ENCODE measurements around the gene RAET1G. TPM values are rescaled to one million over a fixed set of nuclear protein-coding genes. Genes with fewer than 3 reads are reported as not detected.

The RAET1G gene
- total and polyA plus RNA-seq, 5 donors from 2014 or later, result 0.76 TPM; not detected in 4

DNA sequence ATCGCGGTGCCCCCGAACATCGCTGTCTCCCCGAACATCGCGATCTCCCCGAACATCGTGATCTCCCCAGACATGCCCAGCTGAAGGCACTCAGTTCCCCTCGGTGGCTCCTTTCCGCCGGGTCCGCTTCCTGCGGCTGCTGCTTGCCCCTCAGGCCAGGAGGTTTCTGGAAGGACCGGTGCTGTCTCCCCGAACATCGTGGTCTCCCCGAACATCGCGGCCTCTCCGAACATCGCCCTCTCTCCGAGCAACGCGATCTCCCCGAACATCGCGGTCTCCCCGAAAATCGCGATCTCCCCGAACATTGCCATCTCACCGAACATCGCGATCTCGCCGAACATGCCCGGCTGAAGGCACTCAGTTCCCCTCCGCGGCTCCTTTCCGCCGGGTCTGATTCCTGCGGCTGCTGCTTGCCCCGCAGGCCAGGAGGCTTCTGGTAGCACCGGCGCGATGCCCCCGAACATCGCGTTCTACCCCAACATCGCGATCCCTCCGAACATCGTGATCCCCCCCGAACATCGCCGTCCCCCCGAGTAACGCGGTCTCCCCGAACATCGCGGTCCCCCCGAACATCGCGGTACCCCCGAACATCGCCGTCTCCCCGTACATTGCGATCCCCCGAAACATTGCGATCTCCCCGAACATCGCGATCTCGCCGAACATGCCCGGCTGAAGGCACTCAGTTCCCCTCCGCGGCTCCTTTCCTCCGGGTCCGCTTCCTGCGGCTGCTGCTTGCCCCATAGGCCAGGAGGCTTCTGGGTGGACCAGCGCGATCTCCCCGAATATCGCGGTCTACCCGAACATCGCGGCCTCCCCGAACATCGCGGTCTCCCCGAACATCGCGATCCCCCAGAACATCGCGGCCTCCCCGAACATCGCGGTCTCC, 41.6 kb upstream of the RAET1G start:
- H3K4me1 ChIP-seq (ENCODE audit: control insufficient read depth, insufficient read depth, low read length, poor library complexity, severe bottlenecking), result peaks cover 29% of the 10 kb centered on the region
- no peak for ATAC-seq (ENCODE audit: low read depth in 2 of 2)
- H3K4me1 Mint-ChIP-seq, result peaks cover 5 to 32% (median 12%) of the 10 kb centered on the region in 4 donors
- peak overlapping the region; percentile 79 to 95 (median 83) for H3K27ac Mint-ChIP-seq
- H3K9me3 ChIP-seq (ENCODE audit: control insufficient read depth in 2 of 2, low read length in 2 of 2), result no peaks in the 10 kb centered on the region
- peak overlapping the region; percentile 89 to 96 (median 92) for H3K4me3 Mint-ChIP-seq
- no peak overlapping the region for H3K27ac ChIP-seq (ENCODE audit: insufficient read depth, low read length, poor library complexity, severe bottlenecking)
- peaks cover 10% of the 10 kb centered on the region for H3K27me3 ChIP-seq (ENCODE audit: control insufficient read depth, insufficient read depth, low read length)
- no peaks in the 10 kb centered on the region for H3K36me3 Mint-ChIP-seq
- H3K36me3 ChIP-seq (ENCODE audit: control insufficient read depth, insufficient read depth, low read length), result no peaks in the 10 kb centered on the region
- peaks cover 83% of the 10 kb centered on the region for H3K27me3 Mint-ChIP-seq
- H3K9me3 Mint-ChIP-seq, result peaks cover 0 to 4% (median 0%) of the 10 kb centered on the region in 7 donors
- DNase-seq, result peak in 1 of 3 donors; percentile 22
- H3K4me3 ChIP-seq (ENCODE audit: low read depth, low read length), result peak overlapping the region; percentile 62

DNA sequence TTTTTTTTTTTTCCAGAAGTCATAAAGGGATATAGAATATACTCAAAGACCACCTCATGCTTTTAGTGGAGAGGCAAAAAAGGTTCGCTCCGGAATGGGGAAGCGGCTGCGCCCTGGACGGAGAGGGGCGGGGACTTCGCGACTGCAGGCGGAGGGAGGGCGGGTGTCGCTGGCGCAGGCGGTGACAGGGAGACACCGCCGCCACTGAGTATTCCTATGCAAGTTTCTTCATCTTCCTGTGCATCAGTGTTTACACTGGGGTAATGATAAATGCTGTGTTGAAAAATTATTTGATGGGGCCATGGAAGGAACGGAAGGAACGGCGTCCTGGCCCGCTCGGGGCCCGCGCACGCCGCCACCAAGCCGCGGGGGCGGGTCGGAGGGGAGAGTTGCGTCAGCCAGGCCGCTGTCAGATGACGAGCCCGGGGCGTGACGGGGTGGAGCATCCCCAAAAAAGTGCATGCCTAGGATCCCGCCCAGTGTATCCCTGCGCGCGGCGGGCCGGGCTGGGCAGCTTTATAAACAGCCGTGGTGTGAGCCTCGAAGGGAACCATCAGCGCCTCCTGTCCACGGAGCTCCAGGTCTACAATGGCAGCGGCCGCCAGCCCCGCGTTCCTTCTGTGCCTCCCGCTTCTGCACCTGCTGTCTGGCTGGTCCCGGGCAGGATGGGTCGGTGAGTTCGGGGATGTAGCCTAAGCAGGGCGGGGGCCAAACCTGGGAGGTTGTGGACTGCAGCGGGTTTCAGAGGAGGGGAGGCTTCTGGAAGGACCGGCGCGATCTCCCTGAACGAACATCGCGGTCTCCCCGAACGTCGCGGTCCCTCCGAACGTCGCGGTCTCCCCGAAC, 40.8 kb upstream of the RAET1G start, which contains the start of gene ULBP1:
Gene ULBP1 (plus strand): TSS at position 482 of the 846 bp plus-strand sequence. CDS start 107 bp downstream, at position 589.
- H3K27me3 ChIP-seq (ENCODE audit: control insufficient read depth, insufficient read depth, low read length), result peaks cover 13% of the 10 kb centered on the region
- peak within 1 kb of the TSS; percentile 62 for H3K4me3 ChIP-seq (ENCODE audit: low read depth, low read length)
- H3K4me1 ChIP-seq (ENCODE audit: control insufficient read depth, insufficient read depth, low read length, poor library complexity, severe bottlenecking), result peaks cover 29% of the 10 kb centered on the region
- ATAC-seq (ENCODE audit: low read depth in 2 of 2) (peak; percentile 56 to 62), DNase-seq (peak; percentile 62 to 72 (median 67))
- H3K4me1 Mint-ChIP-seq, result peaks cover 5 to 32% (median 12%) of the 10 kb centered on the region in 4 donors
- H3K36me3 ChIP-seq (ENCODE audit: control insufficient read depth, insufficient read depth, low read length), result no peaks in the 10 kb centered on the region
- H3K9me3 ChIP-seq (ENCODE audit: control insufficient read depth in 2 of 2, low read length in 2 of 2), result no peaks in the 10 kb centered on the region
- peak within 1 kb of the TSS; percentile 89 to 96 (median 92) for H3K4me3 Mint-ChIP-seq
- peaks cover 83% of the 10 kb centered on the region for H3K27me3 Mint-ChIP-seq
- H3K36me3 Mint-ChIP-seq, result no peaks in the 10 kb centered on the region
- H3K27ac Mint-ChIP-seq, result peak within 1 kb of the TSS in 2 of 3 donors; percentile 79 to 95
- no peak within 1 kb of the TSS for H3K27ac ChIP-seq (ENCODE audit: insufficient read depth, low read length, poor library complexity, severe bottlenecking)
- peaks cover 0 to 5% (median 0%) of the 10 kb centered on the region in 7 donors for H3K9me3 Mint-ChIP-seq

DNA sequence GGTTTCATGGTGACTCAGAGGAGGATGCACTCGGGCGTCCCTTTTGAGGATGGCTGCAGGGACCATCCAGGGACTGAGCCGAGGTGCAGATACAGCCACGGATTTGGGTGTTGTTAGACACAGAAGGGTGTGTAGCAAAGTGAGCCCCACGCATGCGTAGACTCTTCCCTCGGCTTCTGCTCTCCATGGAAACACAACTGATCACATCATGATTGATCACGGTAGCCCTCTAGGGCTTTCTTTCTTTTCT, 40.2 kb upstream of the RAET1G start:
- no peak overlapping the region for H3K27ac ChIP-seq (ENCODE audit: insufficient read depth, low read length, poor library complexity, severe bottlenecking)
- Mint-ChIP-seq H3K4me1 (peaks cover 5 to 32% (median 12%) of the 10 kb centered on the region in 4 donors), H3K27me3 (peaks cover 83% of the 10 kb centered on the region), H3K36me3 (no peaks in the 10 kb centered on the region), H3K9me3 (peaks cover 0 to 5% (median 0%) of the 10 kb centered on the region in 7 donors), H3K4me3 (peak overlapping the region; percentile 89 to 96 (median 92)), H3K27ac (peak overlapping the region in 2 of 3 donors; percentile 59 to 76)
- peaks cover 14% of the 10 kb centered on the region for H3K27me3 ChIP-seq (ENCODE audit: control insufficient read depth, insufficient read depth, low read length)
- peaks cover 29% of the 10 kb centered on the region for H3K4me1 ChIP-seq (ENCODE audit: control insufficient read depth, insufficient read depth, low read length, poor library complexity, severe bottlenecking)
- DNase-seq (peak in 1 of 3 donors; percentile 49), ATAC-seq (ENCODE audit: low read depth in 2 of 2) (peak in 1 of 2 donors; percentile 10)
- no peaks in the 10 kb centered on the region for H3K36me3 ChIP-seq (ENCODE audit: control insufficient read depth, insufficient read depth, low read length)
- no peaks in the 10 kb centered on the region for H3K9me3 ChIP-seq (ENCODE audit: control insufficient read depth in 2 of 2, low read length in 2 of 2)
- peak overlapping the region; percentile 62 for H3K4me3 ChIP-seq (ENCODE audit: low read depth, low read length)

DNA sequence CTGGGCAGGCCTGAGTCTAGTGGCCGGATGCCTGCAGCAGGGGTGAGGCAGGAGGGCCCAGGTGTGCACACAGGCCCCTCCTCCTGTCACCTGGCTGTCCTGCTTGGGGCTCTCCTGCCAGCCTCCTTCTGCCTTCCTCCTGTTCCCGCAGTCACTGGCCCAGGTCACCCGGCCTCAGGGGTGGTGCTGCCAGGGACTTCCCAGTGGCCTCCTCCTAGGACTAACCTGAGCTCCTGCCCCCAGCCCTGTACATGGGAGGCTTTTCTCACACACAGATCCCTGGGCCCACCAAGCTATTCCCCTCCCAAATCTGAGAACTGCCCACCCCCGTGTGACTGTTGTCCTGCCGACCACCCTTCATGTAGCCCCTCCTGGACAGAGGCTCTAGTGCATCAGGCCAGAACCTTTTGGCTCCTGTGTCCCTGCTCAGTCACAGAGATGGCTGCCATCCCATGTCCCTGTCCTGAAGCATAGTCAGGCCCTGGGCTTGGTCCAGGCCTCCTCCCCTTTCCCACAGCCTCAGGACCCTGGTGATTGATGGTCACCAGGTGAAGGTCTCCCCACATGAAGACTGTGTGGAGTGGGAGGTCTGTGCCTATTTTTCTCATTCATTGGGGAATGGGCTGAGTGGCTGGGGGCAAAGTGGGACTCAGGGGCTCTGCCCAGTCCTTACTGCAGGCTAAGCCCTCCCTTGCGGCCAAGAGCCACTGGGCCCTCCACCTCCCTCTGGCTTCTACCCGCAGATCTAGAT, 39.7 kb upstream of the RAET1G start:
- peak overlapping the region; percentile 89 to 96 (median 92) for H3K4me3 Mint-ChIP-seq
- H3K4me1 ChIP-seq (ENCODE audit: control insufficient read depth, insufficient read depth, low read length, poor library complexity, severe bottlenecking), result peaks cover 29% of the 10 kb centered on the region
- DNase-seq (no peak), ATAC-seq (ENCODE audit: low read depth in 2 of 2) (no peak)
- no peaks in the 10 kb centered on the region for H3K36me3 Mint-ChIP-seq
- H3K4me3 ChIP-seq (ENCODE audit: low read depth, low read length), result no peak overlapping the region
- no peaks in the 10 kb centered on the region for H3K9me3 ChIP-seq (ENCODE audit: control insufficient read depth in 2 of 2, low read length in 2 of 2)
- H3K27ac Mint-ChIP-seq, result peak overlapping the region in 1 of 3 donors; percentile 76
- peaks cover 17% of the 10 kb centered on the region for H3K27me3 ChIP-seq (ENCODE audit: control insufficient read depth, insufficient read depth, low read length)
- no peak overlapping the region for H3K27ac ChIP-seq (ENCODE audit: insufficient read depth, low read length, poor library complexity, severe bottlenecking)
- H3K36me3 ChIP-seq (ENCODE audit: control insufficient read depth, insufficient read depth, low read length), result no peaks in the 10 kb centered on the region
- peaks cover 86% of the 10 kb centered on the region for H3K27me3 Mint-ChIP-seq
- H3K9me3 Mint-ChIP-seq, result peaks cover 0 to 5% (median 0%) of the 10 kb centered on the region in 7 donors
- peaks cover 5 to 32% (median 12%) of the 10 kb centered on the region in 4 donors for H3K4me1 Mint-ChIP-seq

DNA sequence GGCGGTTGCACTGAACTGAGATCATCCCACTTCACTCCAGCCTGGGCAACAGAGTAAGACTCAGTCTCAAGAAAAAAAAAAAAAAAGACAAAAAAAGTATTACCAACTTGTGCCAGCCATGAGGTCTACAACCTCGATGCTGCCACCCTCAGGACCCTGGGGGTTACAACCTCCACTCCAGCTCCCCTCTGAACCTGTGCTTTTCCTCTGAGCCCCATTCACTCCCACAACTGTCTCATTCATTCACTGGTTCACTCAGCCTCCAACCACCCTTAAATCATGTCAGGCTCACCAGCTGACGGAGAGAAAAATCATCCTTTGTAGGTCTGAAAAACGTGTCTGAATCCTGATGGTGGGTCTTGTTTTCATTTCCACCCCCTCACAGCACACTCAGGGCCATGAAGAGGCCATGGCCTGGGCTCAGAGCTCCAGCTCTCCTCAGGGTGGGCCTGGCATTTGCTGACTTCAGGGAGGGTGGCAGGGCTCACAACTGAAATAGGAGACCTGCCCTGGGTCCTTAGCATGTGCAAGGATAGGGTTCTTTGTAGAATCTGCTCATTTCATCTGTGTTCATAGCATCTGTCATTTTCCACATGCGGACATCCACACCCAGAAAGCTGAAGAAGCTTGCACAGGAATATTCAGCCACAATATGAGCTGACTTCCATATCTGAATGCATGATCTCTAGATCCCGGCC, 39.0 kb upstream of the RAET1G start:
- H3K27me3 Mint-ChIP-seq, result peaks cover 88% of the 10 kb centered on the region
- peak overlapping the region in 2 of 4 donors; percentile 23 to 71 for H3K4me3 Mint-ChIP-seq
- peaks cover 29% of the 10 kb centered on the region for H3K4me1 ChIP-seq (ENCODE audit: control insufficient read depth, insufficient read depth, low read length, poor library complexity, severe bottlenecking)
- H3K9me3 Mint-ChIP-seq, result peaks cover 0 to 5% (median 0%) of the 10 kb centered on the region in 7 donors
- peaks cover 5 to 32% (median 12%) of the 10 kb centered on the region in 4 donors for H3K4me1 Mint-ChIP-seq
- no peak overlapping the region for H3K27ac Mint-ChIP-seq
- ATAC-seq (ENCODE audit: low read depth in 2 of 2), result peak in 1 of 2 donors; percentile 23
- peak in 1 of 3 donors; percentile 46 for DNase-seq
- no peaks in the 10 kb centered on the region for H3K9me3 ChIP-seq (ENCODE audit: control insufficient read depth in 2 of 2, low read length in 2 of 2)
- H3K27ac ChIP-seq (ENCODE audit: insufficient read depth, low read length, poor library complexity, severe bottlenecking), result no peak overlapping the region
- H3K4me3 ChIP-seq (ENCODE audit: low read depth, low read length), result no peak overlapping the region
- no peaks in the 10 kb centered on the region for H3K36me3 ChIP-seq (ENCODE audit: control insufficient read depth, insufficient read depth, low read length)
- H3K27me3 ChIP-seq (ENCODE audit: control insufficient read depth, insufficient read depth, low read length), result peaks cover 19% of the 10 kb centered on the region
- no peaks in the 10 kb centered on the region for H3K36me3 Mint-ChIP-seq

DNA sequence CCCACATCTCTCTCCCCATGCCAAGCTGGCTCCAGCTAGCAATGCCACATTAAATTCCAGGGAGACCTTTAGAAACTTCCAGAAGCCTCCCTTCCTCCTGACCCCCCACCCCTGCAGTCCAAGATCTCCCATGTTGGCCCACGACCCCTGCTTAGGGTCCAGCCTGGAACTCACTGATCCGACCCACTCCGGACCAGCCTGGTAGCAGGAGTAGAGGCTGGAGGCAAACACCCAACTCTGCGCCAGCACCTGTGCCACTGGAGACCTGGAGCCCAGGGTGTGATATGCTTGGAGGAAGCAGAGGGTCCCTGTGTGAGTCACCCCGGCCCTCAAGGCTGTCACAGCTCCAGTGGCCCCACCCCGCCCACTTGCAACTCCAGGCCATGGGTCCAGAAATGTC, 37.6 kb upstream of the RAET1G start:
- Mint-ChIP-seq H3K4me1 (peaks cover 5 to 30% (median 10%) of the 10 kb centered on the region in 4 donors), H3K9me3 (peaks cover 0 to 5% (median 0%) of the 10 kb centered on the region in 7 donors), H3K27ac (no peak overlapping the region), H3K27me3 (peaks cover 94% of the 10 kb centered on the region), H3K36me3 (no peaks in the 10 kb centered on the region), H3K4me3 (peak overlapping the region in 1 of 4 donors; percentile 35)
- no peaks in the 10 kb centered on the region for H3K9me3 ChIP-seq (ENCODE audit: control insufficient read depth in 2 of 2, low read length in 2 of 2)
- DNase-seq, result no peak
- ATAC-seq (ENCODE audit: low read depth in 2 of 2), result no peak
- H3K4me1 ChIP-seq (ENCODE audit: control insufficient read depth, insufficient read depth, low read length, poor library complexity, severe bottlenecking), result peaks cover 27% of the 10 kb centered on the region
- H3K36me3 ChIP-seq (ENCODE audit: control insufficient read depth, insufficient read depth, low read length), result no peaks in the 10 kb centered on the region
- no peak overlapping the region for H3K27ac ChIP-seq (ENCODE audit: insufficient read depth, low read length, poor library complexity, severe bottlenecking)
- peaks cover 23% of the 10 kb centered on the region for H3K27me3 ChIP-seq (ENCODE audit: control insufficient read depth, insufficient read depth, low read length)
- no peak overlapping the region for H3K4me3 ChIP-seq (ENCODE audit: low read depth, low read length)

All from CD4-positive, CD25-positive, alpha-beta regulatory T cell (primary cell).